GM19467 (cell line): Measurements from ENCODE around the gene METTL5.
A peak's percentile ranks its signal among the peaks of the same experiment; 100 is the strongest.
"Not testable (repeated sequence)": the region's sequence is repeated elsewhere in the genome, so short reads cannot be mapped to it uniquely, and the experiment has no call there.

Experiments
- ATAC-seq: cut with Tn5 transposase; IDR thresholded peaks from one replicate; pipeline ENCODE4 v1.9.1; 2021; ENCODE audit warnings: mild to moderate bottlenecking, moderate library complexity; ENCODE audit not compliant: unreplicated experiment

Gene METTL5

GRCh38 chr2:169834401-169834800, 9.7 kb upstream of the METTL5 start:
- ATAC-seq: no peak

- no peak for ATAC-seq
Observed at GRCh38 chr2:169828141-169828811, 3.6 kb upstream of the METTL5 start.

GRCh38 chr2:169827272-169828140, 2.8 kb upstream of the METTL5 start, which contains the start of gene UBR3:
TSS of gene UBR3 (plus strand) at chr2:169827454. CDS start at chr2:169827508, 54 bp downstream.
- ATAC-seq: peak; percentile 76

GRCh38 chr2:169823996-169824372, 721 bp downstream of the METTL5 start:
- ATAC-seq: no peak

GRCh38 chr2:169822785-169823392, 1.8 kb downstream of the METTL5 start:
- ATAC-seq: no peak

- no peak for ATAC-seq
Observed at GRCh38 chr2:169822036-169822435, 2.7 kb downstream of the METTL5 start.

- not testable (repeated sequence) for ATAC-seq
Observed at GRCh38 chr2:169820101-169820500, 4.6 kb downstream of the METTL5 start.

GRCh38 chr2:169819106-169819505, 5.6 kb downstream of the METTL5 start:
- ATAC-seq: no peak

- no peak for ATAC-seq
Observed at GRCh38 chr2:169818241-169818640, 6.5 kb downstream of the METTL5 start.

GRCh38 chr2:169817369-169817768, 7.3 kb downstream of the METTL5 start:
- not testable (repeated sequence) for ATAC-seq

- not testable (repeated sequence) for ATAC-seq
Observed at GRCh38 chr2:169816961-169817360, 7.7 kb downstream of the METTL5 start.

- no peak for ATAC-seq
Observed at GRCh38 chr2:169815849-169816248, 8.9 kb downstream of the METTL5 start.

- ATAC-seq: no peak
Observed at GRCh38 chr2:169808221-169808620, 16.5 kb downstream of the METTL5 start.

- no peak for ATAC-seq
Observed at GRCh38 chr2:169806586-169806985, 18.1 kb downstream of the METTL5 start.

- no peak for ATAC-seq
Observed at GRCh38 chr2:169803480-169803879, 21.2 kb downstream of the METTL5 start.

GRCh38 chr2:169798718-169799592, 25.8 kb downstream of the METTL5 start, which contains the start of gene SSB:
TSS of gene SSB (plus strand) at chr2:169798871. CDS start at chr2:169800961, 2,090 bp downstream.
- ATAC-seq: peak; percentile 93

GRCh38 chr2:169798397-169798717, 26.3 kb downstream of the METTL5 start:
- no peak for ATAC-seq

GRCh38 chr2:169797601-169798000, 27.1 kb downstream of the METTL5 start:
- no peak for ATAC-seq

GRCh38 chr2:169796441-169796840, 28.3 kb downstream of the METTL5 start:
- ATAC-seq: no peak

- ATAC-seq: no peak
Observed at GRCh38 chr2:169795181-169795580, 29.5 kb downstream of the METTL5 start.

- ATAC-seq: no peak
Observed at GRCh38 chr2:169790581-169790980, 34.1 kb downstream of the METTL5 start.
